ENCODE results near the gene CMAS. TPM values are rescaled to one million over a fixed set of nuclear protein-coding genes. Genes with fewer than 3 reads are reported as not detected.

CMAS gene
- 17.2 and 26.3 TPM in 2 replicates for total RNA-seq

DNA sequence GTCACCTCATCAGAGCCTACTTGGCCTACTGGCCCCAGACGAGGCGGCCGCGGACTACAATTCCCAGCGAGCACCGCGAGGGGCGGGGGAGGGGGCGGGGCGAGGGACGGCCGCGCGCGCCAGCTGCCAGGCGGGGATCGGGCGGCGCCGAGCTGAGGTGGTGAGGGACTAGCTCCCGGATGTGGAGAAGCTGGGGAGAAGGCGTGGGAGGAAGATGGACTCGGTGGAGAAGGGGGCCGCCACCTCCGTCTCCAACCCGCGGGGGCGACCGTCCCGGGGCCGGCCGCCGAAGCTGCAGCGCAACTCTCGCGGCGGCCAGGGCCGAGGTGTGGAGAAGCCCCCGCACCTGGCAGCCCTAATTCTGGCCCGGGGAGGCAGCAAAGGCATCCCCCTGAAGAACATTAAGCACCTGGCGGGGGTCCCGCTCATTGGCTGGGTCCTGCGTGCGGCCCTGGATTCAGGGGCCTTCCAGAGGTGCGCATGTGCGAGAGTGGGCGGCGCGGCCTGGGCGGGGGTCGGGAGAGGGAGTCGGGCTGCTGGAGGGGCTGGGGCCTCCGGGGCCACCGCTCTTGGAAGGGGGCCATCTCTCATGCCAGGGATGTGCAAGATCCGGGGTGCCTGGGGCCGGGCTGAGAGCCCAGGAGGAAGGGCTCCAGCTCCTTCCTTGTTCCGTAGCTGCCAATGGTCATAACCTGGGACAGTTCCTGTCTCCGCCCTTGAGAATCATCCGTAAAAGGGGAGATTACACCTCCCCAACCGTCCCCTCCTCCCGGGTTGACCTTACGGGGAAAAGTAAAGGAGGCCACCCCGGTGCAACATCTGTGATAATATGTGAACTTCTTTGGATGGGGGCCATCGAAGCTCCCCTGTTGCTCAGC lies at the start of gene CMAS:
CMAS (plus strand) TSS at position 129 of the 878 bp plus-strand sequence; CDS start at position 215, 86 bp downstream.

Other genes starting within 250 kb of the CMAS start
- under 0.01 and 0.11 TPM in 2 replicates for gene ABCC9, start 104.8 kb upstream of the CMAS start, total RNA-seq

Data from placental epithelial cell (primary cell).